K562 (cell line): ENCODE measurements around the gene TMEM203. TPM values are rescaled to one million over a fixed set of nuclear protein-coding genes. Genes with fewer than 3 reads are reported as not detected.
A peak's percentile ranks its signal among the peaks of the same experiment; 100 is the strongest.

Experiments
- CBX5 ChIP-seq: IDR thresholded peaks from 2 replicates; pipeline ENCODE4 v1.6.1; 2014; ENCODE audit warnings: low read depth, borderline replicate concordance
- CREBBP ChIP-seq: IDR thresholded peaks from one replicate; pipeline ENCODE4 v1.6.1; 2012; ENCODE audit warnings: low read depth, mild to moderate bottlenecking, control low read depth, inconsistent platforms, low read length
- ETS2 ChIP-seq: IDR thresholded peaks from 2 replicates; pipeline ENCODE4 v1.6.1; 2016; ENCODE audit warnings: borderline replicate concordance, missing genetic modification characterization, mild to moderate bottlenecking, moderate library complexity, missing compliant biosample characterization; ENCODE audit not compliant: poor library complexity, severe bottlenecking
- HNRNPUL1 ChIP-seq: fragments of 200-400 bp; formaldehyde crosslinking; IDR thresholded peaks from 2 replicates; pipeline ENCODE4 v1.6.1; 2017; ENCODE audit warnings: low read length
- HOXB6 ChIP-seq: fragments of 250-450 bp; sonication (Bioruptor Pico); IDR thresholded peaks from 2 replicates; pipeline ENCODE4 v1.5.1; 2022; ENCODE audit warnings: mild to moderate bottlenecking, borderline replicate concordance
- MTA2 ChIP-seq: fragments of 450-650 bp; IDR thresholded peaks from 2 replicates; pipeline ENCODE4 v1.6.1; 2016; ENCODE audit warnings: low read depth
- PHB ChIP-seq: fragments of 250-450 bp; sonication (Bioruptor Pico); IDR thresholded peaks from 2 replicates; pipeline ENCODE4 v1.5.0; 2021
- SETDB1 ChIP-seq: IDR thresholded peaks from one replicate; pipeline ENCODE4 v1.6.1; 2012; ENCODE audit warnings: low read length, control low read depth, inconsistent platforms
- SIRT6 ChIP-seq: IDR thresholded peaks from one replicate; pipeline ENCODE4 v1.6.1; 2012; ENCODE audit warnings: low read depth, mild to moderate bottlenecking, control low read depth, inconsistent platforms, low read length, moderate library complexity
- SREBF1 ChIP-seq: fragments of 150-350 bp; IDR thresholded peaks from 2 replicates; pipeline ENCODE4 v1.6.1; 2014; ENCODE audit warnings: antibody characterized with exemption, low read depth, low read length, borderline replicate concordance
- STAT5A ChIP-seq: IDR thresholded peaks from 2 replicates; pipeline ENCODE4 v1.6.1; 2012; ENCODE audit warnings: low read length, inconsistent platforms, borderline replicate concordance
- TCF15 ChIP-seq: fragments of 250-450 bp; sonication (Bioruptor Pico); IDR thresholded peaks from 2 replicates; pipeline ENCODE4 v1.8.0; 2022; ENCODE audit warnings: moderate library complexity, mild to moderate bottlenecking, inconsistent platforms
- TCF3 ChIP-seq: sonication (generic); formaldehyde crosslinking; IDR thresholded peaks from 2 replicates; pipeline ENCODE4 v1.4.0; 2020; ENCODE audit warnings: mild to moderate bottlenecking, missing genetic modification reagents
- TFAP4 ChIP-seq: sonication (generic); formaldehyde crosslinking; IDR thresholded peaks from 2 replicates; pipeline ENCODE4 v1.8.0; 2022; ENCODE audit warnings: missing genetic modification reagents, mild to moderate bottlenecking, moderate library complexity, borderline replicate concordance
- ZBED1 ChIP-seq: IDR thresholded peaks from 2 replicates; pipeline ENCODE4 v1.6.1; 2014
- ZNF146 ChIP-seq: IDR thresholded peaks from one replicate; pipeline ENCODE4 v1.6.1; 2018; ENCODE audit warnings: missing compliant biosample characterization; ENCODE audit not compliant: unreplicated experiment
- ZNF184 ChIP-seq: sonication (generic); formaldehyde crosslinking; IDR thresholded peaks from 2 replicates; pipeline ENCODE4 v1.5.0; 2020; ENCODE audit warnings: missing genetic modification reagents
- ZNF197 ChIP-seq: fragments of 200-800 bp; sonication (Bioruptor generic); IDR thresholded peaks from 2 replicates; pipeline ENCODE4 v1.6.1; 2016; ENCODE audit warnings: low read depth, missing genetic modification characterization, missing compliant biosample characterization
- ZNF696 ChIP-seq: fragments of 250-450 bp; sonication (Bioruptor Pico); conservative IDR thresholded peaks from 2 replicates; pipeline ENCODE4 v1.4.0; 2020; ENCODE audit warnings: mild to moderate bottlenecking, moderate library complexity
- ZNF79 ChIP-seq: fragments of 250-450 bp; sonication (Bioruptor Pico); IDR thresholded peaks from 2 replicates; pipeline ENCODE4 v1.4.0; 2020; ENCODE audit warnings: low read depth, mild to moderate bottlenecking, moderate library complexity
- polyA plus RNA-seq, 8 experiments: library from polyadenylated mRNA; depleted of rRNA in 4 of 8; stranded (reverse) in 5 of 8; unstranded in 3 of 8; fragments of >200 nt; fragmentation: Nextera tagmentation in 2 of 8; fragmentation: Illumina TruSeq in 1 of 8; extraction: Ambion mirVana in 2 of 8; extraction: Trizol in 1 of 8; gene quantifications; 2 replicates each; pipeline versions ENCODE4 v1.2.1 to v1.2.3, GENCODE V29; 2011 to 2014; ENCODE audit warnings: inconsistent platforms in 1 of 8, missing spikeins in 1 of 8
- total RNA-seq, 7 experiments: library from RNA; depleted of rRNA in 6 of 7; stranded (reverse); fragments of >200 nt in 6 of 7; fragmentation: Illumina TruSeq in 2 of 7; extraction: Trizol in 2 of 7; gene quantifications; 2 replicates each; pipeline versions ENCODE4 v1.2.1 to v1.2.3, GENCODE V29; 2011 to 2021; ENCODE audit warnings: low replicate concordance in 1 of 7
- TF ChIP-seq, protein P1 (sequence below): fragments of 250-450 bp; sonication (Bioruptor Pico); IDR thresholded peaks from 2 replicates; pipeline ENCODE4 v1.8.0; 2022; ENCODE audit warnings: moderate library complexity, mild to moderate bottlenecking, inconsistent platforms
- TF ChIP-seq, protein P2 (sequence below): fragments of 450-650 bp; IDR thresholded peaks from 2 replicates; pipeline ENCODE4 v1.6.1; 2016; ENCODE audit warnings: mild to moderate bottlenecking
- TF ChIP-seq, protein P3 (sequence below): sonication (generic); formaldehyde crosslinking; IDR thresholded peaks from 2 replicates; pipeline ENCODE4 v1.8.1; 2023; ENCODE audit warnings: mild to moderate bottlenecking, missing genetic modification reagents

The TMEM203 gene
- total and polyA plus RNA-seq, 9 of the 15 experiments (the other 6 are each of a cell fraction or from before 2014, with no cell fraction given) = 8.8 to 59.5 (median 37.6) TPM

DNA sequence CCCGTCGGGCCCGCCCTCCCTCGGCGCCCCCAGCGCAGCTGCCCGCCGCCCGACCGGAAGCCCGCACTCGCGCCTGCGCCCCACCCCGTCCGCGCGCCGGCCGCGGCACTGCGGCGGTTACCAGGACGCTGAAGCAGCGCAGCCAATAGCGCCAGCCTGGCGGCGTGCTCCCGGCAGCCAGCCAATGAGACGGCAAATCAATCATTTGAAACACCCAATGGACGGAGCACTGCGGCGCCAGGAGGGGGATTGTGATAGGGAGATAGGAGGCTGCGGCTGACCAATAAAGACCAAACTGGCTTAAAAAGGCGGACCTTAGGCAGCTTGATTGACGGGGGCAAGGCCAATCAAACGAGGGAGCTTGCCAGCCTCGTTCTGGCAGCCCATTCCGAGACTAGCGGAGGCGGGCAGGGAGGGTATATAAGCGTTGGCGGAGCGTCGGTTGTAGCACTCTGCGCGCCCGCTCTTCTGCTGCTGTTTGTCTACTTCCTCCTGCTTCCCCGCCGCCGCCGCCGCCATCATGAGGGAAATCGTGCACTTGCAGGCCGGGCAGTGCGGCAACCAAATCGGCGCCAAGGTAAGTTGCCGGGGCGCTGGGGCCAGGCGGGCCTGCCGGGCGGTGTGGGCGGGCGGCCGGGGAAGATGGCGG is 35.5 kb upstream of the TMEM203 start, which contains the start of gene TUBB4B (continued):
- TF ChIP-seq ZNF197 (CRISPR knock-in tag) = no peak
- TF ChIP-seq SREBF1 = 0 out of 2 replicates have a peak, but pooled peaks have one; percentile 26
- no peak for TF ChIP-seq HNRNPUL1
- no peak for TF ChIP-seq ZNF79
- TF ChIP-seq, protein P1, sequence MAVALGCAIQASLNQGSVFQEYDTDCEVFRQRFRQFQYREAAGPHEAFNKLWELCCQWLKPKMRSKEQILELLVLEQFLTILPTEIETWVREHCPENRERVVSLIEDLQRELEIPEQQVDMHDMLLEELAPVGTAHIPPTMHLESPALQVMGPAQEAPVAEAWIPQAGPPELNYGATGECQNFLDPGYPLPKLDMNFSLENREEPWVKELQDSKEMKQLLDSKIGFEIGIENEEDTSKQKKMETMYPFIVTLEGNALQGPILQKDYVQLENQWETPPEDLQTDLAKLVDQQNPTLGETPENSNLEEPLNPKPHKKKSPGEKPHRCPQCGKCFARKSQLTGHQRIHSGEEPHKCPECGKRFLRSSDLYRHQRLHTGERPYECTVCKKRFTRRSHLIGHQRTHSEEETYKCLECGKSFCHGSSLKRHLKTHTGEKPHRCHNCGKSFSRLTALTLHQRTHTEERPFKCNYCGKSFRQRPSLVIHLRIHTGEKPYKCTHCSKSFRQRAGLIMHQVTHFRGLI (CRISPR knock-in tag) = no peak
- no peak for TF ChIP-seq TCF15 (CRISPR knock-in tag)
- TF ChIP-seq, protein P2, sequence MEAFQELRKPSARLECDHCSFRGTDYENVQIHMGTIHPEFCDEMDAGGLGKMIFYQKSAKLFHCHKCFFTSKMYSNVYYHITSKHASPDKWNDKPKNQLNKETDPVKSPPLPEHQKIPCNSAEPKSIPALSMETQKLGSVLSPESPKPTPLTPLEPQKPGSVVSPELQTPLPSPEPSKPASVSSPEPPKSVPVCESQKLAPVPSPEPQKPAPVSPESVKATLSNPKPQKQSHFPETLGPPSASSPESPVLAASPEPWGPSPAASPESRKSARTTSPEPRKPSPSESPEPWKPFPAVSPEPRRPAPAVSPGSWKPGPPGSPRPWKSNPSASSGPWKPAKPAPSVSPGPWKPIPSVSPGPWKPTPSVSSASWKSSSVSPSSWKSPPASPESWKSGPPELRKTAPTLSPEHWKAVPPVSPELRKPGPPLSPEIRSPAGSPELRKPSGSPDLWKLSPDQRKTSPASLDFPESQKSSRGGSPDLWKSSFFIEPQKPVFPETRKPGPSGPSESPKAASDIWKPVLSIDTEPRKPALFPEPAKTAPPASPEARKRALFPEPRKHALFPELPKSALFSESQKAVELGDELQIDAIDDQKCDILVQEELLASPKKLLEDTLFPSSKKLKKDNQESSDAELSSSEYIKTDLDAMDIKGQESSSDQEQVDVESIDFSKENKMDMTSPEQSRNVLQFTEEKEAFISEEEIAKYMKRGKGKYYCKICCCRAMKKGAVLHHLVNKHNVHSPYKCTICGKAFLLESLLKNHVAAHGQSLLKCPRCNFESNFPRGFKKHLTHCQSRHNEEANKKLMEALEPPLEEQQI = no peak
- TF ChIP-seq, protein P3, sequence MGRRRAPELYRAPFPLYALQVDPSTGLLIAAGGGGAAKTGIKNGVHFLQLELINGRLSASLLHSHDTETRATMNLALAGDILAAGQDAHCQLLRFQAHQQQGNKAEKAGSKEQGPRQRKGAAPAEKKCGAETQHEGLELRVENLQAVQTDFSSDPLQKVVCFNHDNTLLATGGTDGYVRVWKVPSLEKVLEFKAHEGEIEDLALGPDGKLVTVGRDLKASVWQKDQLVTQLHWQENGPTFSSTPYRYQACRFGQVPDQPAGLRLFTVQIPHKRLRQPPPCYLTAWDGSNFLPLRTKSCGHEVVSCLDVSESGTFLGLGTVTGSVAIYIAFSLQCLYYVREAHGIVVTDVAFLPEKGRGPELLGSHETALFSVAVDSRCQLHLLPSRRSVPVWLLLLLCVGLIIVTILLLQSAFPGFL (CRISPR knock-in tag) = peak; percentile 93
- no peak for TF ChIP-seq ZNF146 (CRISPR knock-in tag)
- TF ChIP-seq CBX5 = no peak
- TF ChIP-seq ZNF696 (CRISPR knock-in tag) = no peak
- peak; percentile 75; the same call in 1 of the 2 replicates for TF ChIP-seq ZBED1
- no peak for TF ChIP-seq SIRT6
- no peak for TF ChIP-seq ETS2
- no peak for TF ChIP-seq PHB (CRISPR knock-in tag)
- no peak for TF ChIP-seq SETDB1
- TF ChIP-seq CREBBP = no peak
- TF ChIP-seq ZNF184 = no peak
- no peak for TF ChIP-seq STAT5A
- TF ChIP-seq HOXB6 (CRISPR knock-in tag) = no peak
- no peak for TF ChIP-seq MTA2
- peak; percentile 38 for TF ChIP-seq TFAP4 (CRISPR knock-in tag)
- no peak for TF ChIP-seq TCF3
